HEK293 (cell line): ENCODE data around the gene CCNJL.

ENCODE experiments used
- CTCF ChIA-PET: fragments of 350-600 bp; formaldehyde crosslinking; extraction: SDS; loops from one replicate; lab custom pipeline; 2021; ENCODE audit warnings: antibody characterized with exemption; lab: Yijun Ruan, JAX
- POLR2A ChIA-PET: fragments of 300-600 bp; formaldehyde crosslinking; extraction: SDS; loops from one replicate; lab custom pipeline; 2020; ENCODE audit warnings: antibody characterized with exemption, inconsistent platforms; lab: Yijun Ruan, JAX
- H3K27ac ChIP-seq: fragments of 200-500 bp; sonication (Bioruptor generic); 2 replicates; pipeline ENCODE4 v1.5.1; 2014; ENCODE audit warnings: low read depth, low read length, control low read depth, inconsistent platforms; ENCODE audit errors: extremely low read depth
- H3K36me3 ChIP-seq, 2 experiments: fragments of 200-500 bp in 1 of 2; sonication (Bioruptor generic) in 1 of 2; 1 replicate in 1 of 2; 2 replicates in 1 of 2; pipeline ENCODE4 v1.5.1; 2014 to 2017; ENCODE audit warnings: inconsistent platforms in 2 of 2, low read length in 2 of 2; ENCODE audit not compliant: control insufficient read depth in 2 of 2, insufficient read depth in 1 of 2
- H3K4me1 ChIP-seq: fragments of 200-500 bp; sonication (Bioruptor generic); 2 replicates; pipeline ENCODE4 v1.5.1; 2014; ENCODE audit warnings: mild to moderate bottlenecking, low read length, inconsistent platforms; ENCODE audit not compliant: control insufficient read depth, insufficient read depth
- H3K4me3 ChIP-seq: 2 replicates; pipeline ENCODE4 v1.5.1; 2011; ENCODE audit warnings: low read depth, mild to moderate bottlenecking, control low read depth, low read length, moderate library complexity
- H3K9me3 ChIP-seq: fragments of 200-500 bp; sonication (Bioruptor generic); 2 replicates; pipeline ENCODE4 v1.5.1; 2014; ENCODE audit warnings: low read depth, low read length, inconsistent platforms; ENCODE audit not compliant: control insufficient read depth, insufficient read depth
- EGR2 ChIP-seq: fragments of 450-650 bp; formaldehyde crosslinking; IDR thresholded peaks from 2 replicates; pipeline ENCODE4 v1.5.1; 2016; ENCODE audit warnings: low read depth, missing biosample characterization, missing genetic modification characterization
- GFI1B ChIP-seq: fragments of 450-650 bp; formaldehyde crosslinking; IDR thresholded peaks from 2 replicates; pipeline ENCODE4 v1.5.1; 2016; ENCODE audit warnings: missing biosample characterization, missing genetic modification characterization
- KLF16 ChIP-seq: fragments of 450-650 bp; formaldehyde crosslinking; IDR thresholded peaks from 2 replicates; pipeline ENCODE4 v1.5.1; 2017; ENCODE audit warnings: missing biosample characterization, missing genetic modification characterization
- SCRT2 ChIP-seq: fragments of 450-650 bp; formaldehyde crosslinking; IDR thresholded peaks from 2 replicates; pipeline ENCODE4 v1.5.1; 2016; ENCODE audit warnings: missing biosample characterization, missing genetic modification characterization
- ZNF10 ChIP-seq: fragments of 450-650 bp; formaldehyde crosslinking; IDR thresholded peaks from 2 replicates; pipeline ENCODE4 v1.5.1; 2017; ENCODE audit warnings: missing biosample characterization, missing genetic modification characterization
- ZNF175 ChIP-seq: fragments of 450-650 bp; formaldehyde crosslinking; IDR thresholded peaks from 2 replicates; pipeline ENCODE4 v1.5.1; 2016; ENCODE audit warnings: missing biosample characterization, missing genetic modification characterization
- ZNF211 ChIP-seq: fragments of 450-650 bp; formaldehyde crosslinking; IDR thresholded peaks from 2 replicates; pipeline ENCODE4 v1.5.1; 2016; ENCODE audit warnings: low read depth, missing biosample characterization, missing genetic modification characterization
- ZNF221 ChIP-seq: fragments of 450-650 bp; formaldehyde crosslinking; IDR thresholded peaks from 2 replicates; pipeline ENCODE4 v1.5.1; 2017; ENCODE audit warnings: missing biosample characterization, missing genetic modification characterization, borderline replicate concordance
- ZNF23 ChIP-seq: fragments of 450-650 bp; formaldehyde crosslinking; IDR thresholded peaks from 2 replicates; pipeline ENCODE4 v1.5.1; 2016; ENCODE audit warnings: missing biosample characterization, missing genetic modification characterization, borderline replicate concordance
- ZNF239 ChIP-seq: fragments of 450-650 bp; formaldehyde crosslinking; IDR thresholded peaks from 2 replicates; pipeline ENCODE4 v1.5.1; 2016; ENCODE audit warnings: missing biosample characterization, missing genetic modification characterization
- ZNF350 ChIP-seq: fragments of 450-650 bp; formaldehyde crosslinking; IDR thresholded peaks from 2 replicates; pipeline ENCODE4 v1.5.0; 2017; ENCODE audit warnings: missing biosample characterization, mild to moderate bottlenecking, missing genetic modification characterization
- ZNF423 ChIP-seq: fragments of 450-650 bp; formaldehyde crosslinking; IDR thresholded peaks from 2 replicates; pipeline ENCODE4 v1.5.1; 2016; ENCODE audit warnings: missing biosample characterization, missing genetic modification characterization
- ZNF776 ChIP-seq: fragments of 450-650 bp; formaldehyde crosslinking; IDR thresholded peaks from 2 replicates; pipeline ENCODE4 v1.5.0; 2017; ENCODE audit warnings: missing biosample characterization, missing genetic modification characterization, borderline replicate concordance
- TF ChIP-seq, protein P1 (sequence below): fragments of 450-650 bp; formaldehyde crosslinking; IDR thresholded peaks from 2 replicates; pipeline ENCODE4 v1.5.1; 2016; ENCODE audit warnings: missing biosample characterization, missing genetic modification characterization
- TF ChIP-seq, protein P2 (sequence below): fragments of 450-650 bp; formaldehyde crosslinking; IDR thresholded peaks from 2 replicates; pipeline ENCODE4 v1.5.1; 2017; ENCODE audit warnings: missing biosample characterization, missing genetic modification characterization
- TF ChIP-seq, protein P3 (sequence below): fragments of 450-650 bp; formaldehyde crosslinking; IDR thresholded peaks from 2 replicates; pipeline ENCODE4 v1.5.1; 2016; ENCODE audit warnings: missing biosample characterization, missing genetic modification characterization
- TF ChIP-seq, protein P4 (sequence below): fragments of 450-650 bp; formaldehyde crosslinking; IDR thresholded peaks from 2 replicates; pipeline ENCODE4 v1.5.1; 2016; ENCODE audit warnings: missing biosample characterization, missing genetic modification characterization, borderline replicate concordance

CCNJL gene

DNA sequence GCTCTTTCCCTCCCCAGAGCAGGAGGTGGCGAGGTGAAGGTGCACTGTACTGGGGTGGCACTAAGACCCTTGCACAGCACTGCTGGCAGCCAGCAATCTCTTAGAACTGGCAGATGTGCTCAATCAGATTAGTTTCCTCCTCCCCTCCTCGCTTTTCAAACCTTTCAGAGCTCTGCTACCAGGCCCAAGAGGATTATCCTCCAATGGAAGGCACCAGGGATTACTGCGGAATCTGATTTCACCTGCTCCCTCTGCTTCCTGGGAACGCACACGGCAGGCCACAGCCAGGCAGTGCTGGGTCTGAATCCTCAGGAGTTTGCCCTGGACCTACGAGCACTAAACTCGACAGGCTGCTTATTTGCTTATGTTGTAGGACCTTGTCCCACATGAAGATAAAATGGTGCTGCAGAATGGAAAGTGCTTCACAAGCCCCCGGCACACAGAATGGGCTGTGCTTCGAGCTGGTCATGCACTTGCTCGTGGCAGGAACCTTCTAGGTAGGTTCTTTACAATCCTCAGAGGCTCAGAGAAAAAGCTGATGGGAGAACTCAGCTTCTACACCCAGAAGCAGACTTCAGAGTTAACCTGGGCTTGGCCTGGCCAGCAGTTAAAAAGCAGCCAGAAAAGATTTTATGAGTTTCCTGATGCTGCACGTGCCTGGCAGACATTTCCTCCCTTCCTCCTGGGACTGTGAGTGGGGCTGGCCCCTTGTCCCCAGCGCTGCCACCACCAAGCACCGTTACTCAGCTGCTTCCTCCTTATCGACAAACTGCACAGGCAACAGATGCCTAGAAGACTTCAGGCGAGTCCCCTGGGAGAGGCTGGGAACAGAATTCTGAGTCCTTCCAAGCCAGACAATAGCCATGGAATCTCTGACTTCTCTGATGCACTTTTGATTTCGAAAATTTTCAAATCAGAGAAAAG lies 50.0 kb downstream of the CCNJL start:
- Histone ChIP-seq H3K36me3 (no peaks in the 10 kb centered on the region), H3K27ac (no peak overlapping the region), H3K9me3 (no peaks in the 10 kb centered on the region), H3K4me3 (no peak overlapping the region), H3K4me1 (peaks cover 3% of the 10 kb centered on the region; the same call in 1 of the 2 replicates)
- ChIA-PET POLR2A (no interaction called here), CTCF (interaction anchor here (0.9 kb wide), 1 partner anchor 9 kb away, joined by 3 read pairs; no protein-coding TSS in a partner anchor)
- TF ChIP-seq ZNF350 (tag by site-specific recombination) (no peak), SCRT2 (tag by site-specific recombination) (peak; percentile 33; the same call in 1 of the 2 replicates)

DNA sequence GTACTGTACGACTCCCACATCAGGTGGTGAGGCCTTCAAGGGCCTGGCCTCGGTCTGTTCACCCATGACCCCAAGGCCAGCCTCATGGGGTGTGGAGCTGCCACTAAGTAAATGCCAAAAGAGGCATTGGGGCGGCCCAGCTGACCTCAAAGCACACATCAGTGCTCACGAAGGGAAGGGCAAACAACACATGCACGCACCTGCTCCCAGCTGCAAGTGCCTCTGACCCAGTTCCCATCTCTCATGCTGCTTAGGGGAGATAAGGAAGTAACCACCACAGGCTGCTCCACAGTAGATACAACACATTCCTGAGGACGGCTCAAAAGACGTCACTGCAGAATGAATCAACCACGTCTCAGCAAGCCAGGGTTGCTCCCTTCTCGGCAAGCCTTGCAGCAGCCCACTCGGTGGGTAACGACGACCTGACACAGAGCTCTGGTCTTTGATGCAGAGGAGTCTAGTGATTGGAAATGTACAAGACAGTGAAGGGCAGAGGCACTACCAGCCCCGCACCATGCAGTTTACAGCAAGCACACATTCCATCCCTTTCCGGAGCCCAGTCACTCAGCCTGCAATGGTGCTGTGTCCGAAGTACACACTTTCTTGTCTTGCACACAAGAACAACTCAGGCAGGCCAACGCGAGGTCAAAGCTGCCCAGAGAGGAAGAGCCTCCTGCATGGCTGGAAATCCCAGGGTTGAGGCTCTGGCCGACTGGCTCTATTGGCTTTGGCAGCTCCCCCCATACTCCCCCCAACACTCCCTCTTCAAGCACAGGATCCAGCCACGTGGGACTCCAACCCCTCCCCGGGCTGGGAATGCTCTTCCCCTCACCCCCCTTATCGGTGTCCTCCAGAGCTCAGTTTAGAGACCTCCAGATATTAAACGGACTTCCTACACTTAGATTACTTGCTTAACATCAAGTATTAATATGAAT lies 51.2 kb downstream of the CCNJL start:
- H3K36me3 ChIP-seq = no peaks in the 10 kb centered on the region
- no peaks in the 10 kb centered on the region for H3K9me3 ChIP-seq
- TF ChIP-seq, protein P1, sequence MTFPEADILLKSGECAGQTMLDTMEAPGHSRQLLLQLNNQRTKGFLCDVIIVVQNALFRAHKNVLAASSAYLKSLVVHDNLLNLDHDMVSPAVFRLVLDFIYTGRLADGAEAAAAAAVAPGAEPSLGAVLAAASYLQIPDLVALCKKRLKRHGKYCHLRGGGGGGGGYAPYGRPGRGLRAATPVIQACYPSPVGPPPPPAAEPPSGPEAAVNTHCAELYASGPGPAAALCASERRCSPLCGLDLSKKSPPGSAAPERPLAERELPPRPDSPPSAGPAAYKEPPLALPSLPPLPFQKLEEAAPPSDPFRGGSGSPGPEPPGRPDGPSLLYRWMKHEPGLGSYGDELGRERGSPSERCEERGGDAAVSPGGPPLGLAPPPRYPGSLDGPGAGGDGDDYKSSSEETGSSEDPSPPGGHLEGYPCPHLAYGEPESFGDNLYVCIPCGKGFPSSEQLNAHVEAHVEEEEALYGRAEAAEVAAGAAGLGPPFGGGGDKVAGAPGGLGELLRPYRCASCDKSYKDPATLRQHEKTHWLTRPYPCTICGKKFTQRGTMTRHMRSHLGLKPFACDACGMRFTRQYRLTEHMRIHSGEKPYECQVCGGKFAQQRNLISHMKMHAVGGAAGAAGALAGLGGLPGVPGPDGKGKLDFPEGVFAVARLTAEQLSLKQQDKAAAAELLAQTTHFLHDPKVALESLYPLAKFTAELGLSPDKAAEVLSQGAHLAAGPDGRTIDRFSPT = no peak
- TF ChIP-seq ZNF239 (tag by site-specific recombination) (no peak), ZNF221 (tag by site-specific recombination) (no peak), KLF16 (tag by site-specific recombination) (no peak), EGR2 (tag by site-specific recombination) (no peak), ZNF423 (tag by site-specific recombination) (no peak), ZNF23 (tag by site-specific recombination) (no peak), ZNF211 (tag by site-specific recombination) (no peak), ZNF175 (no peak), ZNF10 (no peak), GFI1B (tag by site-specific recombination) (no peak), ZNF776 (tag by site-specific recombination) (no peak)
- TF ChIP-seq, protein P2, sequence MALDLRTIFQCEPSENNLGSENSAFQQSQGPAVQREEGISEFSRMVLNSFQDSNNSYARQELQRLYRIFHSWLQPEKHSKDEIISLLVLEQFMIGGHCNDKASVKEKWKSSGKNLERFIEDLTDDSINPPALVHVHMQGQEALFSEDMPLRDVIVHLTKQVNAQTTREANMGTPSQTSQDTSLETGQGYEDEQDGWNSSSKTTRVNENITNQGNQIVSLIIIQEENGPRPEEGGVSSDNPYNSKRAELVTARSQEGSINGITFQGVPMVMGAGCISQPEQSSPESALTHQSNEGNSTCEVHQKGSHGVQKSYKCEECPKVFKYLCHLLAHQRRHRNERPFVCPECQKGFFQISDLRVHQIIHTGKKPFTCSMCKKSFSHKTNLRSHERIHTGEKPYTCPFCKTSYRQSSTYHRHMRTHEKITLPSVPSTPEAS (tag by site-specific recombination) = no peak
- TF ChIP-seq, protein P3, sequence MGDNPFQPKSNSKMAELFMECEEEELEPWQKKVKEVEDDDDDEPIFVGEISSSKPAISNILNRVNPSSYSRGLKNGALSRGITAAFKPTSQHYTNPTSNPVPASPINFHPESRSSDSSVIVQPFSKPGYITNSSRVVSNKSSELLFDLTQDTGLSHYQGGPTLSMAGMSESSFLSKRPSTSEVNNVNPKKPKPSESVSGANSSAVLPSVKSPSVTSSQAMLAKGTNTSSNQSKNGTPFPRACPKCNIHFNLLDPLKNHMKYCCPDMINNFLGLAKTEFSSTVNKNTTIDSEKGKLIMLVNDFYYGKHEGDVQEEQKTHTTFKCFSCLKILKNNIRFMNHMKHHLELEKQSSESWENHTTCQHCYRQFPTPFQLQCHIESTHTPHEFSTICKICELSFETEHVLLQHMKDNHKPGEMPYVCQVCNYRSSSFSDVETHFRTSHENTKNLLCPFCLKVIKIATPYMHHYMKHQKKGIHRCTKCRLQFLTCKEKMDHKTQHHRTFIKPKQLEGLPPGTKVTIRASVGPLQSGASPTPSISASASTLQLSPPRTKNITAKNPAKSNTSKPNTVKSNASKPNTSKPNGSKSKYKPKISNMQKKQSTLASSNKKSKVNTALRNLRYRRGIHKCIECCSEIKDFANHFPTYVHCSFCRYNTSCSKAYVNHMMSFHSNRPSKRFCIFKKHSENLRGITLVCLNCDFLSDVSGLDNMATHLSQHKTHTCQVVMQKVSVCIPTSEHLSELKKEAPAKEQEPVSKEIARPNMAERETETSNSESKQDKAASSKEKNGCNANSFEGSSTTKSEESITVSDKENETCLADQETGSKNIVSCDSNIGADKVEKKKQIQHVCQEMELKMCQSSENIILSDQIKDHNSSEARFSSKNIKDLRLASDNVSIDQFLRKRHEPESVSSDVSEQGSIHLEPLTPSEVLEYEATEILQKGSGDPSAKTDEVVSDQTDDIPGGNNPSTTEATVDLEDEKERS (tag by site-specific recombination) = no peak
- TF ChIP-seq, protein P4, sequence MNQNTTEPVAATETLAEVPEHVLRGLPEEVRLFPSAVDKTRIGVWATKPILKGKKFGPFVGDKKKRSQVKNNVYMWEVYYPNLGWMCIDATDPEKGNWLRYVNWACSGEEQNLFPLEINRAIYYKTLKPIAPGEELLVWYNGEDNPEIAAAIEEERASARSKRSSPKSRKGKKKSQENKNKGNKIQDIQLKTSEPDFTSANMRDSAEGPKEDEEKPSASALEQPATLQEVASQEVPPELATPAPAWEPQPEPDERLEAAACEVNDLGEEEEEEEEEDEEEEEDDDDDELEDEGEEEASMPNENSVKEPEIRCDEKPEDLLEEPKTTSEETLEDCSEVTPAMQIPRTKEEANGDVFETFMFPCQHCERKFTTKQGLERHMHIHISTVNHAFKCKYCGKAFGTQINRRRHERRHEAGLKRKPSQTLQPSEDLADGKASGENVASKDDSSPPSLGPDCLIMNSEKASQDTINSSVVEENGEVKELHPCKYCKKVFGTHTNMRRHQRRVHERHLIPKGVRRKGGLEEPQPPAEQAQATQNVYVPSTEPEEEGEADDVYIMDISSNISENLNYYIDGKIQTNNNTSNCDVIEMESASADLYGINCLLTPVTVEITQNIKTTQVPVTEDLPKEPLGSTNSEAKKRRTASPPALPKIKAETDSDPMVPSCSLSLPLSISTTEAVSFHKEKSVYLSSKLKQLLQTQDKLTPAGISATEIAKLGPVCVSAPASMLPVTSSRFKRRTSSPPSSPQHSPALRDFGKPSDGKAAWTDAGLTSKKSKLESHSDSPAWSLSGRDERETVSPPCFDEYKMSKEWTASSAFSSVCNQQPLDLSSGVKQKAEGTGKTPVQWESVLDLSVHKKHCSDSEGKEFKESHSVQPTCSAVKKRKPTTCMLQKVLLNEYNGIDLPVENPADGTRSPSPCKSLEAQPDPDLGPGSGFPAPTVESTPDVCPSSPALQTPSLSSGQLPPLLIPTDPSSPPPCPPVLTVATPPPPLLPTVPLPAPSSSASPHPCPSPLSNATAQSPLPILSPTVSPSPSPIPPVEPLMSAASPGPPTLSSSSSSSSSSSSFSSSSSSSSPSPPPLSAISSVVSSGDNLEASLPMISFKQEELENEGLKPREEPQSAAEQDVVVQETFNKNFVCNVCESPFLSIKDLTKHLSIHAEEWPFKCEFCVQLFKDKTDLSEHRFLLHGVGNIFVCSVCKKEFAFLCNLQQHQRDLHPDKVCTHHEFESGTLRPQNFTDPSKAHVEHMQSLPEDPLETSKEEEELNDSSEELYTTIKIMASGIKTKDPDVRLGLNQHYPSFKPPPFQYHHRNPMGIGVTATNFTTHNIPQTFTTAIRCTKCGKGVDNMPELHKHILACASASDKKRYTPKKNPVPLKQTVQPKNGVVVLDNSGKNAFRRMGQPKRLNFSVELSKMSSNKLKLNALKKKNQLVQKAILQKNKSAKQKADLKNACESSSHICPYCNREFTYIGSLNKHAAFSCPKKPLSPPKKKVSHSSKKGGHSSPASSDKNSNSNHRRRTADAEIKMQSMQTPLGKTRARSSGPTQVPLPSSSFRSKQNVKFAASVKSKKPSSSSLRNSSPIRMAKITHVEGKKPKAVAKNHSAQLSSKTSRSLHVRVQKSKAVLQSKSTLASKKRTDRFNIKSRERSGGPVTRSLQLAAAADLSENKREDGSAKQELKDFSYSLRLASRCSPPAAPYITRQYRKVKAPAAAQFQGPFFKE = no peak
- peaks cover 3% of the 10 kb centered on the region; the same call in 1 of the 2 replicates for H3K4me1 ChIP-seq
- ChIA-PET CTCF (no interaction called here), POLR2A (no interaction called here)
- no peak overlapping the region for H3K4me3 ChIP-seq
- H3K27ac ChIP-seq = no peak overlapping the region
